ENCODE results near the gene TBC1D22A. TPM values are rescaled to one million over a fixed set of nuclear protein-coding genes. Genes with fewer than 3 reads are reported as not detected.

Gene TBC1D22A
- total and polyA plus RNA-seq, 10 of the 15 experiments (the other 5 are each of a cell fraction or from before 2014, with no cell fraction given), result 0.63 to 44.7 (median 27.4) TPM

DNA sequence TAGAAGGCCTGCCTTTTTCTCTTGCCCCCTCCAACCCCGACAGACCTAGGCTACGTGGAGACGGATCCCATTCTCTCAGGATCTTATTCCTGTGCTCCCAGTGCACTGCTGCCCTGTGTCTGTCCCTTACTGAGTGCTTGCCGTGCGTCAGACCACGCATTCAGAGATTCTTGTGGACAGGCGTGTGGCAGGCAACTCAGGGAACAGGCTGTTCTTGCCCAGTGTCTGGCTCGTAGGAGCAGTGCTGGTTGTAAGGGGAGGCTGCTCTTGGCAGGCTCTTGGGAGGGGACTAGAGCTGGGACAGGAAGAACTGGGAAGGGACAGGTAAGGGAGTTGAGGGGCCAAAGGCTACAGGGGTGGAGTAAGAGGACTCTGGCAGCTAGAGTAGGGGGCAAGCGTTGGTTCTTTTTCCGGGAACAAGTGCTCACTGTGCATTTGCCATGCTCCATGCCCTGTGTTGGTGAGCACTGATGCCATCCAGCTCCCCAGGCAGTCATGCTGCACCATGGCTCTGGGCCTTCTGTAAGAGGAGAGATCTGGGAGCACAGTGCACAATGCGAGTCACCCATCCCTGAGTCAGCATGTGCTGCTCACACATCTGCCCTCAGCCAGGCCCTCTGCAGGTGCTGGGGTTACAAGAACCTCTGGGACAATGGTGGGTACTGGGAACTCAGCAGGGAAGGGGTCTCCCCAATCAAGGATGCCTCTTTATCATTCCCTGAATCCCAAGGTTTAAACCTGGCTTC, 119.1 kb downstream of the TBC1D22A start (continued):
- TF ChIP-seq, protein P1, sequence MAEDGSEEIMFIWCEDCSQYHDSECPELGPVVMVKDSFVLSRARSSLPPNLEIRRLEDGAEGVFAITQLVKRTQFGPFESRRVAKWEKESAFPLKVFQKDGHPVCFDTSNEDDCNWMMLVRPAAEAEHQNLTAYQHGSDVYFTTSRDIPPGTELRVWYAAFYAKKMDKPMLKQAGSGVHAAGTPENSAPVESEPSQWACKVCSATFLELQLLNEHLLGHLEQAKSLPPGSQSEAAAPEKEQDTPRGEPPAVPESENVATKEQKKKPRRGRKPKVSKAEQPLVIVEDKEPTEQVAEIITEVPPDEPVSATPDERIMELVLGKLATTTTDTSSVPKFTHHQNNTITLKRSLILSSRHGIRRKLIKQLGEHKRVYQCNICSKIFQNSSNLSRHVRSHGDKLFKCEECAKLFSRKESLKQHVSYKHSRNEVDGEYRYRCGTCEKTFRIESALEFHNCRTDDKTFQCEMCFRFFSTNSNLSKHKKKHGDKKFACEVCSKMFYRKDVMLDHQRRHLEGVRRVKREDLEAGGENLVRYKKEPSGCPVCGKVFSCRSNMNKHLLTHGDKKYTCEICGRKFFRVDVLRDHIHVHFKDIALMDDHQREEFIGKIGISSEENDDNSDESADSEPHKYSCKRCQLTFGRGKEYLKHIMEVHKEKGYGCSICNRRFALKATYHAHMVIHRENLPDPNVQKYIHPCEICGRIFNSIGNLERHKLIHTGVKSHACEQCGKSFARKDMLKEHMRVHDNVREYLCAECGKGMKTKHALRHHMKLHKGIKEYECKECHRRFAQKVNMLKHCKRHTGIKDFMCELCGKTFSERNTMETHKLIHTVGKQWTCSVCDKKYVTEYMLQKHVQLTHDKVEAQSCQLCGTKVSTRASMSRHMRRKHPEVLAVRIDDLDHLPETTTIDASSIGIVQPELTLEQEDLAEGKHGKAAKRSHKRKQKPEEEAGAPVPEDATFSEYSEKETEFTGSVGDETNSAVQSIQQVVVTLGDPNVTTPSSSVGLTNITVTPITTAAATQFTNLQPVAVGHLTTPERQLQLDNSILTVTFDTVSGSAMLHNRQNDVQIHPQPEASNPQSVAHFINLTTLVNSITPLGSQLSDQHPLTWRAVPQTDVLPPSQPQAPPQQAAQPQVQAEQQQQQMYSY (CRISPR knock-in tag; IDR thresholded peaks at IDR 0.05), result no peak
- TF ChIP-seq MXI1 (IDR thresholded peaks at IDR 0.05; ENCODE audit: low read depth, low read length), result no peak

DNA sequence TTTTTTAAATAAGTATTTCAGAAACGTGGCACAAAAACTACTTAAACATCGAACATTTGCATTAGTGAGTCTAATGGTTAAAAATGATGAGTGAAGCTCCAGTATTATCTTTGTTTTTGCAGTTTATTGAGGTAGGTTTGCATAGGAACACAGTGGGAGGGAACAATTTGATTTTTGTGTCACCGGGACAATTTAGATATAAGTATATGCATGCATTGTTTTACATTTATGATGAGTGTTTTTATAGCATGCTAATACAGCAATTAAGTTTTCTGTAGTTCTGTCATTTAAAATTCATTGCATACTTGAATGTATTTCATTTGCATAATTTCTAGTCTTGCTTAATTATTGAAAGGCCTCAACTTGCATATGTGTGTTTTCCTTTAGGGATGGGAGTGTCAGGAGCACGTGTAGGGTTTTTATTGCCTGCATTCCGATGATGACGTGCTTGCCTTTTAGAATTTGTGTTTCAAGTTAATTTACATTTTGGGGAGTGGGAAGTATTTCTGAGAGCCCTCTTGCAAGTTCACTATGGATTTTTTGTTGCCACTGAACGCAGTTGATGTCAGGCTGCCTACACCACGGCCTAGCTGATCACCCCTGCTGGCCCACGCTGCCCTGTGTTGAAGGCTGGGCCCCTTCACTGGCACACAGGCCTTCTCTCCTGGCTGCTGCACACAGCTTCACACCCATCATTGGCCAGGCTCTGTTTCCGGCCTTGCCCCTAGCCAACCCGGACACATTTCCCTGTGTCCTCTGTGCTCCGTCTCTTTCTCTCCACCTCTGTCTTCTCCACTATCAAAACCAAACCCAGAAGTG, 120.9 kb downstream of the TBC1D22A start:
- WGBS (ENCODE audit: insufficient coverage, insufficient replicate concordance, low lambda C conversion rate, missing lambda C conversion rate), result 85% methylated on average over 12 of the region's 12 CpGs
- no peaks in the 10 kb centered on the region for H3K9me3 ChIP-seq (replicated peaks; ENCODE audit: control insufficient read depth, insufficient read depth, low read length)
- FAIRE-seq (no peak), DNase-seq (ENCODE audit: low read depth, low spot score) (no peak), ATAC-seq (no peak)
- H2AFZ ChIP-seq (ENCODE audit: control insufficient read depth, low read depth, low read length), result no peak overlapping the region
- in situ Hi-C loops (cut with MboI), result no loop called here
- H3K79me2 ChIP-seq (ENCODE audit: control insufficient read depth, insufficient read depth, low read length), result no peaks in the 10 kb centered on the region
- ChIA-PET POLR2A (no interaction called here), SMC1A (ENCODE audit: uncharacterized antibody, unreplicated experiment) (no interaction called here), CTCF (no interaction called here), RAD21 (ENCODE audit: unreplicated experiment) (no interaction called here)
- no peak overlapping the region for H3K4me3 ChIP-seq
- H3K4me1 ChIP-seq (ENCODE audit: control insufficient read depth, insufficient read depth, low read length), result no peaks in the 10 kb centered on the region
- intact Hi-C loops (cut with micrococcal nuclease; ENCODE audit: unreplicated experiment), result no loop called here
- no peak overlapping the region for H3K27ac ChIP-seq (ENCODE audit: control insufficient read depth, insufficient read depth)
- no TSS peak for BruUV-seq (replicated peaks)
- H3K27me3 ChIP-seq (replicated peaks in 1 of 2; ENCODE audit: control insufficient read depth in 2 of 2, insufficient read depth in 2 of 2, low read length in 1 of 2), result no peaks in the 10 kb centered on the region
- 0 out of 2 replicates have a peak, but pooled peaks cover 5% of the 10 kb centered on the region for H4K20me1 ChIP-seq (ENCODE audit: control insufficient read depth, insufficient read depth)
- peaks cover 11 to 16% of the 10 kb centered on the region in 2 experiments for H3K36me3 ChIP-seq (ENCODE audit: control insufficient read depth in 2 of 2, insufficient read depth in 2 of 2, low read length in 1 of 2)
- H3K9ac ChIP-seq (ENCODE audit: control insufficient read depth, insufficient read depth, low read length), result no peak overlapping the region
- TF ChIP-seq, protein P2, sequence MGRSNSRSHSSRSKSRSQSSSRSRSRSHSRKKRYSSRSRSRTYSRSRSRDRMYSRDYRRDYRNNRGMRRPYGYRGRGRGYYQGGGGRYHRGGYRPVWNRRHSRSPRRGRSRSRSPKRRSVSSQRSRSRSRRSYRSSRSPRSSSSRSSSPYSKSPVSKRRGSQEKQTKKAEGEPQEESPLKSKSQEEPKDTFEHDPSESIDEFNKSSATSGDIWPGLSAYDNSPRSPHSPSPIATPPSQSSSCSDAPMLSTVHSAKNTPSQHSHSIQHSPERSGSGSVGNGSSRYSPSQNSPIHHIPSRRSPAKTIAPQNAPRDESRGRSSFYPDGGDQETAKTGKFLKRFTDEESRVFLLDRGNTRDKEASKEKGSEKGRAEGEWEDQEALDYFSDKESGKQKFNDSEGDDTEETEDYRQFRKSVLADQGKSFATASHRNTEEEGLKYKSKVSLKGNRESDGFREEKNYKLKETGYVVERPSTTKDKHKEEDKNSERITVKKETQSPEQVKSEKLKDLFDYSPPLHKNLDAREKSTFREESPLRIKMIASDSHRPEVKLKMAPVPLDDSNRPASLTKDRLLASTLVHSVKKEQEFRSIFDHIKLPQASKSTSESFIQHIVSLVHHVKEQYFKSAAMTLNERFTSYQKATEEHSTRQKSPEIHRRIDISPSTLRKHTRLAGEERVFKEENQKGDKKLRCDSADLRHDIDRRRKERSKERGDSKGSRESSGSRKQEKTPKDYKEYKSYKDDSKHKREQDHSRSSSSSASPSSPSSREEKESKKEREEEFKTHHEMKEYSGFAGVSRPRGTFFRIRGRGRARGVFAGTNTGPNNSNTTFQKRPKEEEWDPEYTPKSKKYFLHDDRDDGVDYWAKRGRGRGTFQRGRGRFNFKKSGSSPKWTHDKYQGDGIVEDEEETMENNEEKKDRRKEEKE (IDR thresholded peaks at IDR 0.05), result no peak
- TF ChIP-seq IRF4 (IDR thresholded peaks at IDR 0.05; ENCODE audit: low read depth, low read length), result no peak
- no peak for TF ChIP-seq HCFC1 (IDR thresholded peaks at IDR 0.05; ENCODE audit: low read length)
- no peak for TF ChIP-seq POU2F2 (IDR thresholded peaks at IDR 0.05; ENCODE audit: borderline replicate concordance, low read depth, low read length)
- TF ChIP-seq STAT1 (conservative IDR thresholded peaks at IDR 0.05), result no peak
- TF ChIP-seq PAX8 (IDR thresholded peaks at IDR 0.05), result no peak
- H3K4me2 ChIP-seq (ENCODE audit: control insufficient read depth, insufficient read depth), result no peak overlapping the region

Measured in GM12878 (cell line).